ENCODE measurements around the gene ITM2B.

- TF ChIP-seq EZH2 (IDR thresholded peaks at IDR 0.05; ENCODE audit: borderline replicate concordance, insufficient read depth, low read depth, low read length, poor library complexity, severe bottlenecking) (no peak), CTCF (IDR thresholded peaks at IDR 0.05) (no peak)
Measured at GRCh38 chr13:48188601-48189000, 44.4 kb upstream of the ITM2B start.
